BLaER1 (cell line): Measurements from ENCODE around the gene TIMM44.

Experiments used
- H3K27ac ChIP-seq: shearing (Covaris generic); formaldehyde crosslinking; 2 replicates; pipeline ENCODE4 v1.8.1; 2022
- H3K27me3 ChIP-seq: shearing (Covaris generic); formaldehyde crosslinking; 2 replicates; pipeline ENCODE4 v1.8.1; 2022
- H3K36me3 ChIP-seq: shearing (Covaris generic); formaldehyde crosslinking; 2 replicates; pipeline ENCODE4 v1.8.1; 2022
- H3K4me1 ChIP-seq: shearing (Covaris generic); formaldehyde crosslinking; 2 replicates; pipeline ENCODE4 v1.8.1; 2022
- H3K4me2 ChIP-seq: shearing (Covaris generic); formaldehyde crosslinking; 2 replicates; pipeline ENCODE4 v1.8.1; 2022
- H3K4me3 ChIP-seq: shearing (Covaris generic); formaldehyde crosslinking; 2 replicates; pipeline ENCODE4 v1.8.1; 2022
- H3K9ac ChIP-seq: shearing (Covaris generic); formaldehyde crosslinking; 2 replicates; pipeline ENCODE4 v1.8.1; 2022
- H3K9me3 ChIP-seq: shearing (Covaris generic); formaldehyde crosslinking; 2 replicates; pipeline ENCODE4 v1.8.1; 2022
- H4K20me1 ChIP-seq: shearing (Covaris generic); formaldehyde crosslinking; 2 replicates; pipeline ENCODE4 v1.8.1; 2022
- Cebpa-rat ChIP-seq: shearing (Covaris generic); IDR thresholded peaks from 2 replicates; pipeline ENCODE4 v1.8.1; 2022

Gene TIMM44, protein sequence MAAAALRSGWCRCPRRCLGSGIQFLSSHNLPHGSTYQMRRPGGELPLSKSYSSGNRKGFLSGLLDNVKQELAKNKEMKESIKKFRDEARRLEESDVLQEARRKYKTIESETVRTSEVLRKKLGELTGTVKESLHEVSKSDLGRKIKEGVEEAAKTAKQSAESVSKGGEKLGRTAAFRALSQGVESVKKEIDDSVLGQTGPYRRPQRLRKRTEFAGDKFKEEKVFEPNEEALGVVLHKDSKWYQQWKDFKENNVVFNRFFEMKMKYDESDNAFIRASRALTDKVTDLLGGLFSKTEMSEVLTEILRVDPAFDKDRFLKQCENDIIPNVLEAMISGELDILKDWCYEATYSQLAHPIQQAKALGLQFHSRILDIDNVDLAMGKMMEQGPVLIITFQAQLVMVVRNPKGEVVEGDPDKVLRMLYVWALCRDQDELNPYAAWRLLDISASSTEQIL

DNA sequence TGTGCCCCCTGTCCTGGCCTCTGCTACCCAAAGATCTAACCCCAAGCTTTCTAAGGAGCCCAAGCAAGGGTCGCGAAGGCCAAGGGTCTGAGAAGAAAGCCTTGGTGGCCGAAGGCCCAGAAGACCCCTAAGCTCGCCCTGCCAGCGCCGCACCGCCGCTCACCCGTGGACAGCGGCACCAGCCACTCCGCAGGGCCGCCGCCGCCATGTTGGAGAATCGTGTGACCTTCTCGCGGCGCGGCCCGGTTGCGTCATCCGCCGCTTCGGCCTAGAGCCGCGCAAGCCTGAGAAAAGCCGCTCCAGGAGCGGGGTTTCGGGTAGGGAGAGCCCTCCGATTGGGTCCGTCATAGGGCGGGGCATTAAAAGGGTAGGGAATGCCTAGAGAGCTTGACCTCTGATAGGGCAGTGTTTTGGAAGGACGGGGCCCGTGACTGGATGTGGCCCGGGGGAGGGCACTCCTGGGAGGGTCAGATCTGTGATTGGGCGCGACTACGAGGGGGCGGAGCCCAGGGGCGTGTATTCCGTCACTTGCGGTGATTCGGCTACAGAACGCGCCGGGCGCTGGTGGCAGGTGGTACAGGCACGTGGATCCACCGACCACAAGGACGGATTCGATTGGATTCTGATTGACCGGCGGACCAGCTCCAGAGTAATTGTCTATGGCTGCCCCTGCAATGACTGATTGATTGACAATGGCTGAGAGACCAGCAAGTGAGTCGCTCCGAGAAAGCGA lies at the start of gene TIMM44:
Gene TIMM44, minus strand, starts transcription at position 223 of the 733 bp plus-strand sequence. Its CDS starts 15 bp downstream, at position 208.
- peaks cover 26% of the 10 kb centered on the region for H3K4me1 ChIP-seq
- H3K27ac ChIP-seq = peak within 1 kb of the TSS; percentile 97
- H3K9me3 ChIP-seq = no peaks in the 10 kb centered on the region
- peak within 1 kb of the TSS; percentile 88 for H3K4me2 ChIP-seq
- H3K27me3 ChIP-seq = no peaks in the 10 kb centered on the region
- H4K20me1 ChIP-seq = peaks cover 32% of the 10 kb centered on the region
- peak within 1 kb of the TSS; percentile 97 for H3K4me3 ChIP-seq
- H3K9ac ChIP-seq = peak within 1 kb of the TSS; percentile 99
- H3K36me3 ChIP-seq = peaks cover 35% of the 10 kb centered on the region
- TF ChIP-seq Cebpa-rat = peak; percentile 100

DNA sequence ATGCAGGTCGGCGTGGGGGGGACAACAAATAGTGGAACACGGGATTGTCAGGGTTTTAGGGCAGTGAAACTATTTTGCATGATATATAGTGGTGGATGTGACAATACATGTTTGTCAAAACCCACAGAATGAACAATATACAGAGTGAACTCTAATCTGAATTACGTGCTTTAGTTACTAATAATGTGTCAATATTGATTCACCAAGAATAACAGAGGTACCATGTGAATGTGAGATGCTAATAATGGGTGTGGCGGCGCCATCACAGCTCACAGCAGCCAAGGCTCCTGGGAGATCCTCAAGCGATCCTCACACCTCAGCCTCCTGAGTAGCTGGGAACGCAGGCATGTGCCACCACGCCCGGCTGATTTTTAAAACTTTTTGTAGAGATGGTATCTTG lies 49.1 kb upstream of the TIMM44 start:
- H3K36me3 ChIP-seq = peaks cover 71% of the 10 kb centered on the region
- H3K9ac ChIP-seq = no peak overlapping the region
- H3K4me3 ChIP-seq = no peak overlapping the region
- peaks cover 40% of the 10 kb centered on the region for H3K4me1 ChIP-seq
- H3K27ac ChIP-seq = no peak overlapping the region
- TF ChIP-seq Cebpa-rat = no peak
- H4K20me1 ChIP-seq = peaks cover 100% of the 10 kb centered on the region
- no peaks in the 10 kb centered on the region for H3K27me3 ChIP-seq
- no peak overlapping the region for H3K4me2 ChIP-seq
- no peaks in the 10 kb centered on the region for H3K9me3 ChIP-seq

DNA sequence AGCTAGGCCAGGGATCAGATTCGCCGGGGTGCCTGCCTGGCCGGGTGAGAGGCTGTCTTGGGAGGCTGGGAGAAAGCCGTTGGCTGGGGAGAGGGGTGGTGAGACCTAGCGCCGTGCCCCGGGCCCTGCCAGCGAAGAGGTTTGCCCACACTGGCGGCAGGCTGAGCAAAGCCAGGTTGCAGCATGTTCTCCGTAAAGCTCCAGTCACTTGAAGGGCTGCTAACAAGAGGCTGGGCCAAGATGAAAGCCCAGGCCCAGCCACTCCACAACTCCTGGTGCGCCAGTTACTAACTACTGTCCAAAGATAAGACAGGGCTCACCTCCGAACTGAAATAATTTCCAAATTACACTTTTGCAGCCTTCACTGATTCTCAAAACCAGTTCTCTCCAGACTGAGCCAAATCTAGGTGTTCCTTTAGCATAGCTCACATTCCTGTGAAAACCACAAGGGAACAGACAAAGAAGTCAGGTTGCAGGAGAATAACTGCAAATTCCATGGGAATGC lies 45.7 kb upstream of the TIMM44 start:
- no peaks in the 10 kb centered on the region for H3K27me3 ChIP-seq
- H4K20me1 ChIP-seq = peaks cover 100% of the 10 kb centered on the region
- no peaks in the 10 kb centered on the region for H3K9me3 ChIP-seq
- no peak for TF ChIP-seq Cebpa-rat
- H3K36me3 ChIP-seq = peaks cover 94% of the 10 kb centered on the region
- H3K4me3 ChIP-seq = no peak overlapping the region
- H3K4me1 ChIP-seq = peaks cover 40% of the 10 kb centered on the region
- no peak overlapping the region for H3K4me2 ChIP-seq
- H3K27ac ChIP-seq = no peak overlapping the region
- H3K9ac ChIP-seq = no peak overlapping the region

DNA sequence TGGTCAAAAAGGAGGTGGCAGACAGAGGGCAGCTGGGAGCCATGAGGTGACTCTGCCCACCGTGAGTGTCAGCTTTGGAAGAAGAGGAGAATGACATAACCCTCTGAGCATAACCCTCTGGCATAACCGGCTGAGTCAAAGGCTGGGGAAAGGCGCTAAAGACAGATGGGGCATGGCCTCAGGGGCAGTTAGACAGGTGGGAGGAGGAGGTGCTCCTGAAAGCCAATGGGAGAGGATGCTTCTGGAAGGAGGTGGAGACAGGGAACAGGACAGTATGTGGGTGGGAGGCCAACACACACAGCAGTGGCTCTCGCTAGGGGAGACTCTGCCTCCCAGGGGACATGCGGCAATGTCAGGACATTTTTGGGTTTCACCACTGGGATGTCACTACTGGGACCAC lies 44.8 kb upstream of the TIMM44 start:
- H4K20me1 ChIP-seq = peaks cover 100% of the 10 kb centered on the region
- H3K4me3 ChIP-seq = no peak overlapping the region
- peaks cover 99% of the 10 kb centered on the region for H3K36me3 ChIP-seq

DNA sequence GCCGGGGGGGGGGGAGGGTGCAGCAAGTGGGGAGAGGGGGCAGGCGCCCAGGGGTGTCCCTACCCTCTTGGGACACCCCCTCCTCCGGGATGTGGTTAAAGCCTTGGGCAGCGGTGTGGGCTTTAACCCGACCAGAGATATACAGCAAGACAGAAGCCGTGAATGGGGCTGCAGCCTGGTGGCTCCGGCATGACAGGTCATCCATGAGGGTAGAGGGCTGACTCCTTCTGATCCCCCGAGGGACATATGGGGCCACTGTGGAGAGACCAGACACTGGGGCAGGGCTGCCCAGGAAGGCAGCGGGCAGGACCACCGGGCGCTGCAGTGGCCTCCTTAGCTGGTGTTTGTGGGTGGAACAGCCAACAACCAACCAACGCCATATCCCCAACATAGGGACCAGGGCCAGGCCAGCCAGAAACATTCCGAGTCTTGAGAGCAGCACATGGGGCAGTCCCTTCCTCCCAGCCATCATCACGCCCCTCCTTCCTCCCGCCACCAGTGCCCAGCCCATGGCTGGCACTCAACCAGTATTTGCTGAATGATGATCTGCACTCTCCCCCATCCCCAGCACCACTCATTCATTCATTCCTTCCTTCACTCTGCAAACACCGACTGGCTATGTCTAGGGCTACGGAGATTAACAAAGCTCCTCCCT lies 43.8 kb upstream of the TIMM44 start:
- Histone ChIP-seq H4K20me1 (peaks cover 100% of the 10 kb centered on the region), H3K9ac (no peak overlapping the region), H3K4me1 (peaks cover 38% of the 10 kb centered on the region), H3K36me3 (peaks cover 99% of the 10 kb centered on the region), H3K9me3 (no peaks in the 10 kb centered on the region), H3K4me2 (no peak overlapping the region), H3K27ac (no peak overlapping the region), H3K4me3 (no peak overlapping the region), H3K27me3 (no peaks in the 10 kb centered on the region)
- no peak for TF ChIP-seq Cebpa-rat

More for the DNA sequence above, 44.8 kb upstream of the TIMM44 start:
- Histone ChIP-seq H3K4me2 (no peak overlapping the region), H3K4me1 (peaks cover 40% of the 10 kb centered on the region), H3K27me3 (no peaks in the 10 kb centered on the region), H3K9ac (no peak overlapping the region), H3K27ac (no peak overlapping the region), H3K9me3 (no peaks in the 10 kb centered on the region)
- no peak for TF ChIP-seq Cebpa-rat

DNA sequence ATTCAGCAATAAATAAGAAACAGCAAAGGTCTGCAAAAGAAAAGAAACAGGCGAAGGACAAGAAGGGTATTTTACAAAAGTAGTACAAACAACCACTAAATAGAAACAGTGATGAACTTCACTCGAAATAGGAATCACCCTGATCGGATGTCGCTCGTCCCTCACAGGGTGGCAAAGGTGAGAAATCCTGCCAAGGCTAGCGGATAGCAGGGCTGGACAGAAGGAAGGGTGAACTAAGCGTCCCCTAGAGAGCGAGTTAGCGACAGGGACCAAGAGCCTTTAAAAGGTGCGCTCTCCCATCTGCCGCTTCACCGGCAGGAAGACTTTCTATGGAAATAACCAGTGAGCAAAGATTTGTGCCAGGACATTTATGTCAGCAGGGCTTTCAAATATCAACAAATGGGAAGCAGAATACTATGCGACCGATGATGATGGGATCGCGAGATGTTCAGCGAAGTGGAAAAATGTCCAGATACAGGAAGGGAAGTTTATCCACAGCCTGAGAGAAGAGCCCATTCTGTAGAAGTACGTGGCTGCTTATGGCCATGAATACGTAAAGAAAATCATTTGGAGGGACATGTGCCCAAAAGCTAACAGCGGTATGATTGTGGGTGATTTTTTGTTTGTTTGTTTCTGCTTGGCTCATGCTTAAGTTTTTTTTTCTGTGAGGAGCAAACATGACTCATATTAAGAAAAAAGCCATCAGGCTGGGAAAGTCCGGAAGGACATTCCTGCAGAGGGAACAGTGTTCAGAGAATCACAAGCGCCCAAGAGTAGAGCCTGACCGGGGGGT lies 43.1 kb upstream of the TIMM44 start:
- Histone ChIP-seq H3K36me3 (peaks cover 99% of the 10 kb centered on the region), H3K4me1 (peaks cover 38% of the 10 kb centered on the region), H3K4me2 (no peak overlapping the region), H3K27me3 (no peaks in the 10 kb centered on the region), H3K9ac (no peak overlapping the region), H3K27ac (0 out of 2 replicates have a peak overlapping the region, but pooled peaks have one; percentile 13), H3K9me3 (no peaks in the 10 kb centered on the region), H4K20me1 (peaks cover 100% of the 10 kb centered on the region), H3K4me3 (no peak overlapping the region)
- TF ChIP-seq Cebpa-rat = no peak

DNA sequence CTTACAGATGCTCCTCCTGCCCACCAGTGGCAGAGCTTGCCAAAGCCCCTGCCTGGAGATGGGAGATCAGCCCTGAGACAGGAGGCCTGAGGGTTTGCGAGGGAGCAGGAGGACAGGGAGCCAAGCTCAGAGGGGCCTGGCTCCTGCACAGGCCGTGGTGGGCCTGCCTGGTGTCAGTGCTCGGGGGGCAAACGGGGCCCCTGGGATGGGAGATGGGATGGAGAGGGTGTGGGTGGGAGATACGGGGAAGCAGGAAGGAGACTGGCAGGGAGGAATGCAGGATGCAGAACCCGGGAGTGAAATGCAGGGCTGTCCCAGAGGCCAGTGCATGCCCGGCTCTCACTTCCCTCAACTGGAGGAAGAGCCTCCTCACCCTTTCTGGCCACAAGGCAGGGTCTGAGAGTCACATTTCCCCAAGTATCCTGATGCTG lies 42.0 kb upstream of the TIMM44 start:
- no peak overlapping the region for H3K9ac ChIP-seq
- H4K20me1 ChIP-seq = peaks cover 100% of the 10 kb centered on the region
- no peaks in the 10 kb centered on the region for H3K27me3 ChIP-seq
- H3K4me2 ChIP-seq = peak overlapping the region; percentile 65; the same call in 1 of the 2 replicates
- H3K36me3 ChIP-seq = peaks cover 99% of the 10 kb centered on the region
- no peak for TF ChIP-seq Cebpa-rat
- no peak overlapping the region for H3K4me3 ChIP-seq
- no peaks in the 10 kb centered on the region for H3K9me3 ChIP-seq
- 0 out of 2 replicates have a peak overlapping the region, but pooled peaks have one; percentile 13 for H3K27ac ChIP-seq
- H3K4me1 ChIP-seq = peaks cover 38% of the 10 kb centered on the region

DNA sequence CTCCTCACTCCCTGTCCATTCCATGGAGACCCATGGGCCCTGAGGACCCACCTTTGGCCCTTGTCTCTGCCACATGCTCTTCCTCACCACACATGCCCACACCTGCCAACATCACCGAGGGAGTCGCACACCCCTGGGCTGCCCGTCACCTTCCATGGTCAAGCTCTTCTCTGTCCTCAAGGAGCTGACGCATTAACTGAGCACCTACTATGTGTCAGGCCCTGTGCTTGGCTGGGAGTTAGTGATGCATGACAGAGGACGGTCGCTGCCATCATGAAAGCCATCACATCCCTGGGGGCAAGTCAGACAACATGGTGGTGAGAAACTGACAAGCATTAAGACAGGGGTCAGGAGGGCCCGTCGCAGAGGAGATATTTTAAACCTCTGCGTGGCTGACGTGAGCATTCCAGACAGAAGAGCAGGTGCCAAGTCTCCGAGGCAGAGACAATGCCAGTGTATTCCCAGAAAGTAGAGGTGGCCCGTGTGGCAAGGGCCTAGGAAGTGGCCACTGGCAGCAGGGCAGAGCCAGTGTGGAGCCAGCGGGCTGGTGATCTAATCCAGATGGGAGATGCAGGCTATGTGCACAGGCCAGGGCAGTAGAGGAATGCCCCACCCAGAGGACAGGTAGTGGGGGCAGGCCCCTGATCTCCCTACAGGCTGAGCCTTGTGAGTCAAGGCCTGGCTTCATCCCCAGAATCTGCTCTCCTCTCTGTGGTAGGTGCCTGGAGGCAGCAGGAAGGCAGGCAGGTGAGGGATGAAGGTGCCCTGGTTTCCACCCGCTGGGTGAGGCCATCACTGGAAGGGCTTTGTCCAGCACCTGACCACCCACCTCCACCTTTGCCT lies 40.8 kb upstream of the TIMM44 start:
- Histone ChIP-seq H3K9ac (peak overlapping the region; percentile 12; the same call in 1 of the 2 replicates), H4K20me1 (peaks cover 100% of the 10 kb centered on the region), H3K27me3 (no peaks in the 10 kb centered on the region), H3K4me3 (no peak overlapping the region; the same call in 1 of the 2 replicates), H3K9me3 (no peaks in the 10 kb centered on the region), H3K4me1 (peaks cover 38% of the 10 kb centered on the region), H3K36me3 (peaks cover 99% of the 10 kb centered on the region), H3K4me2 (peak overlapping the region; percentile 65), H3K27ac (peak overlapping the region; percentile 63)
- TF ChIP-seq Cebpa-rat = no peak
